Islet of Langerhans (tissue), 1 donor: Measurements from ENCODE around the gene LYG1.

Source experiments
- FAIRE-seq: peaks from one replicate; lab custom pipeline; 2011; peaks lifted over from hg19 to GRCh38; lab: Jason Lieb, UNC

Gene LYG1

GRCh38 chr2:99261242-99261641 lies 39.8 kb downstream of the LYG1 start:
- FAIRE-seq: no peak

DNA sequence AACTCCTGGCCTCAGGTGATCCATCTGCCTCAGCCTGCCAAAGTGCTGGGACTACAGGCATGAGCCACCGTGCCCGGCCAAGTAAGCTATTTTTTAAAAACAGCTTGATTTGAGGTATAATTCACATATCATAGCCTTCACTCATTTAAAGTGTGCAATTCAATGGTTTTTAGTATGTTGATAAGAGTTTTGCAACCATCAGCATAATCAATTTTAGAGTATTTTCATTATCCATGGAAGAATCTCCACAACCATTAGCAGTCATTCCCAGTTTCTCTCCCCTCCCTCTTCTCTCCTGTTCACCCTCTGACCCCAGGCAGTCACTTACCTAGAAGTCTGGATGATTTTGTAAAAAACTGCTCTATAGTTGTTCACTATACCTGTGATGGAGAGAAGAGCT lies 40.8 kb downstream of the LYG1 start:
- no peak for FAIRE-seq

DNA sequence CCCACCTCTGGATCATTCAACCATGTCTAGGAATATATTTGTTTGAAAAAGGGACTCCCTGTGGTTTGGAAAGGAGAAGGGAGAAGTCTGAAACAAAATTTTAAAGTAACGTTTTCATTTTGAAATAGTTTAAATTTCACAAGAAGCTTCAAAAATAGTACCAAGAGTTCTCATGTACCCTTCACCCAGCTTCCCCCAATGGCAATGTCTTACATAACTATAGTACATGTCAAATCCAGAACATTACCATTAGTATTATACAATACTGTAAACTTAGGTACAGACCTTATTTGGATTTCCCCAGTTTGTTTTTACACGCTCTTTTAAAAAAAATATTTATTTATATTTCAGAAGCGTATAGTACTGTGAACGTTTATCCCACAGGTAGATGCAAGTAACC lies 41.5 kb downstream of the LYG1 start:
- no peak for FAIRE-seq

- FAIRE-seq: no peak
Measured at GRCh38 chr2:99256677-99257076, 44.3 kb downstream of the LYG1 start.

DNA sequence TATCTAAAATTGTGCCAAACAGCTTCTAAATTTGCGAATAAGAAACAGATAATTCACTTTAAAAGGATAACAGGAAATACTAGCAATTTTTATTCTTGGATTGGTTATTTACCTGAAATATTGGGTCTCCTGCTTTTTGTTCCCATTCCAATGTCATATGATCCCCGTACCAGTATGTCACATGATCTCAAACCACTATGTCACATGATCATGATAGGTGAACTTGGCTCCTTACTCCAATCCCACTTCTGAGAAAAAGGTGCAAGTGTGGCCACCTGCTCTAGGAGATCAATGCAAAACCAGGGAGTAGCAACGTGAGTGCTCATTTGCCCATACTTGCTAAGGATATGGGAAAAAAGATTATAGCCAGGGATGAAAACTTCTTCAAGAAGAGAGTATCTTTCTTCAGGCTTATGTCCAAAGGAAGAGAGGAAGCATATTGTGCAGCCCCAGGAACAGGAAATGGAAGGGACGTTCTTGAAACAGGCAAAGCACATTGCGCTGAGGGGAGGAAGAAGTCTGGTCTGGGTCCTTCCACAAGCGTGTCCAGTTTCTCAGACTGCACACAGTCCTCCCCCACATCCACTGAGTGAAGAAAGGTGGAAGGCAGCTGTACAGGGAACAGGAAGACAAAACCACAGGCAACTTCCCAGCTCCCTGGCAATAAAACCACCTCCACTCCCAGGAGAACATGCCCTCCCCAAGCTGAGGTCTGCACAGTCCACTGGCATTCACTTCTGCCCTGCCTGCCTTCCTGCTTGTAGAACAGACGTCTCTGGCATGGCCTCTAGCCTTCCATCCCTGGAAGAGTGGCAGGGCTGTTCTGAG lies 45.3 kb downstream of the LYG1 start, which contains the start of gene LYG2:
Gene LYG2, minus strand, starts transcription at position 176 of the 828 bp plus-strand sequence. CDS start 1,406 bp downstream, outside the sequence.
- no peak for FAIRE-seq

DNA sequence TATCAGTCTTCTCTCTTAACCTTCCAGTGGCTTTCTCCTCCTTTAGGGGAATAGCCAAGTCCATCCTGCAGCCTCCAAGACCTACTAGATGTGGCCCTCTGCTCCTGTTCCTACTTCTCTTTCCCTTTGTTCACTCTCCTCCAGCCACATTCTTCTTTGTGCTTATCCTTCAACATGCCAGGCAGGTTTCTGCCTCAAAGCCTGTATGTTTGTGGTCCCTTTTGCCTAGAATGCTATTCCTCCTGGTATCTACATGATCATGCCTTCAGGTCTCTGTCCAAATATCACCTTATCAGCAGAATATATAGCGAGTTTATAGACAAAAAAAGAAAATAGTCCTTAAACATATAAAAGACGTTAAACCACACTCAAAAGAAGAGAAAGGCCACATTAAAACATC lies 51.0 kb downstream of the LYG1 start:
- FAIRE-seq: no peak

- FAIRE-seq: no peak
Measured at GRCh38 chr2:99242151-99242550, 58.8 kb downstream of the LYG1 start.

- FAIRE-seq: no peak
Measured at GRCh38 chr2:99240431-99240830, 60.6 kb downstream of the LYG1 start.

DNA sequence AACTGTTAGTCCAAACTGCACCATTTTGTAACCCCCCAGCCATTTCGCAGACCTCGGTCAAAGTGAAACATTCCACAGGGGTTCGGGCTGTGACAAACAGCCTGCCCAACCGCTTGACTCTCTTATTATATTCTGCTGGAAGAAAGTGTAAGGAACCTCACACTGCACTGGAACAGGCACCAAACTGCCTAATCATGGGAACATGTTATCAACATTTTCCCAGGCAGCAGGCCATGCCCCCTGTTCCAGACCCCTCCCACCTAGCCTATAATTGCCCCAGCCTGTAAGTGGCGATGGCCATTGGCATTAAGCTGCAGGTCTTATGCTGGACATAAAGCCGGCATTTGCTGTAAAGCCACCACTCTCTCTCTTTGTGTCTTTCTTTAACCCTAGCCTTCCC lies 62.4 kb downstream of the LYG1 start:
- no peak for FAIRE-seq
